Retinal pigment epithelial cell (primary cell): Measurements from ENCODE around the gene IGLL1.
"Not testable (repeated sequence)": the region's sequence is repeated elsewhere in the genome, so short reads cannot be mapped to it uniquely, and the experiment has no call there.

ENCODE experiments used
- DNase-seq: peaks from one replicate; pipeline ENCODE4 v3.0.0-alpha.2; 2010; ENCODE audit warnings: low read depth
- H3K4me3 ChIP-seq: 2 replicates; pipeline ENCODE4 v1.5.1; 2011; ENCODE audit warnings: mild to moderate bottlenecking, low read length, control low read depth, moderate library complexity
- CTCF ChIP-seq: conservative IDR thresholded peaks from 2 replicates; pipeline ENCODE4 v1.5.1; 2011; ENCODE audit warnings: low read depth, low read length, control low read depth, inconsistent platforms

Gene IGLL1

GRCh38 chr22:23579870-23580575, at the start of gene IGLL1:
TSS of gene IGLL1 (minus strand) at chr22:23580290. CDS start at chr22:23580190, 100 bp downstream.
- DNase-seq = no peak
- TF ChIP-seq CTCF = no peak
- no peak within 1 kb of the TSS for H3K4me3 ChIP-seq

GRCh38 chr22:23628056-23628743, 48.1 kb upstream of the IGLL1 start:
- not testable (repeated sequence) for DNase-seq, H3K4me3 ChIP-seq

- TF ChIP-seq CTCF = peak; percentile 39
- not testable (repeated sequence) for DNase-seq, H3K4me3 ChIP-seq
Observed at GRCh38 chr22:23627401-23628055, 47.4 kb upstream of the IGLL1 start.

- no peak for DNase-seq
- no peak overlapping the region for H3K4me3 ChIP-seq
- TF ChIP-seq CTCF = no peak
Observed at GRCh38 chr22:23626286-23626975, 46.3 kb upstream of the IGLL1 start.

- no peak overlapping the region for H3K4me3 ChIP-seq
- DNase-seq = no peak
- no peak for TF ChIP-seq CTCF
Observed at GRCh38 chr22:23622634-23623033, 42.5 kb upstream of the IGLL1 start.

- DNase-seq, H3K4me3 ChIP-seq: not testable (repeated sequence)
Observed at GRCh38 chr22:23621916-23622315, 41.8 kb upstream of the IGLL1 start.

GRCh38 chr22:23621082-23621780, 41.1 kb upstream of the IGLL1 start:
- no peak for TF ChIP-seq CTCF
- no peak for DNase-seq
- H3K4me3 ChIP-seq = no peak overlapping the region
